ENCODE results near the gene FBXL19. TPM values are rescaled to one million over a fixed set of nuclear protein-coding genes. Genes with fewer than 3 reads are reported as not detected.

The FBXL19 gene
- total and polyA plus RNA-seq, 2 of the 13 experiments (the other 11 are each of a cell fraction or from before 2014, with no cell fraction given) = 6.0 to 13.7 TPM

- no peak for TF ChIP-seq HMGXB3 (CRISPR knock-in tag; IDR thresholded peaks at IDR 0.05; ENCODE audit: borderline replicate concordance)
- 0 out of 2 replicates have a peak, but pooled peaks have one; percentile 1 for TF ChIP-seq ZNF766 (CRISPR knock-in tag; IDR thresholded peaks at IDR 0.05; ENCODE audit: borderline replicate concordance)
- 0 out of 2 replicates have a peak, but pooled peaks have one; percentile 1 for TF ChIP-seq ZNF224 (CRISPR knock-in tag; IDR thresholded peaks at IDR 0.05)
- peak; percentile 26 for TF ChIP-seq ZBTB38 (CRISPR knock-in tag; IDR thresholded peaks at IDR 0.05)
- TF ChIP-seq SETDB1 (CRISPR knock-in tag; IDR thresholded peaks at IDR 0.05; ENCODE audit: borderline replicate concordance) = no peak
- no peak for TF ChIP-seq ZBTB25 (CRISPR knock-in tag; IDR thresholded peaks at IDR 0.05)
- TF ChIP-seq PRPF4 (IDR thresholded peaks at IDR 0.05; ENCODE audit: low read depth, low read length, poor library complexity, severe bottlenecking) = peak; percentile 92
- no peak for TF ChIP-seq ZKSCAN5 (CRISPR knock-in tag; IDR thresholded peaks at IDR 0.05)
- 0 out of 2 replicates have a peak, but pooled peaks have one; percentile 16 for TF ChIP-seq ZNF20 (CRISPR knock-in tag; IDR thresholded peaks at IDR 0.05)
- TF ChIP-seq KDM2A (CRISPR knock-in tag; IDR thresholded peaks at IDR 0.05; ENCODE audit: borderline replicate concordance, low read depth) = no peak
- TF ChIP-seq POGZ (CRISPR knock-in tag; IDR thresholded peaks at IDR 0.05) = 0 out of 2 replicates have a peak, but pooled peaks have one; percentile 13
- 0 out of 2 replicates have a peak, but pooled peaks have one; percentile 20 for TF ChIP-seq FUBP1 (CRISPR knock-in tag; IDR thresholded peaks at IDR 0.05; ENCODE audit: borderline replicate concordance)
- TF ChIP-seq STAT6 (CRISPR knock-in tag; IDR thresholded peaks at IDR 0.05; ENCODE audit: borderline replicate concordance) = 0 out of 2 replicates have a peak, but pooled peaks have one; percentile 3
- no peak for TF ChIP-seq ELF4 (CRISPR knock-in tag; IDR thresholded peaks at IDR 0.05; ENCODE audit: borderline replicate concordance)
- no peak for TF ChIP-seq TFAP4 (IDR thresholded peaks at IDR 0.05; ENCODE audit: borderline replicate concordance, low read depth)
- no peak for TF ChIP-seq MXI1 (IDR thresholded peaks at IDR 0.05; ENCODE audit: borderline replicate concordance, low read depth, low read length)
- TF ChIP-seq ZNF777 (CRISPR knock-in tag; IDR thresholded peaks at IDR 0.05) = peak; percentile 25; the same call in 1 of the 2 replicates
Observed at GRCh38 chr16:30995927-30996323, 72.6 kb downstream of the FBXL19 start (continued).

Data from HepG2 (cell line).